ENCODE measurements around the gene KRT9.
"Not testable (repeated sequence)": the region's sequence is repeated elsewhere in the genome, so short reads cannot be mapped to it uniquely, and the experiment has no call there.

The KRT9 gene

DNA sequence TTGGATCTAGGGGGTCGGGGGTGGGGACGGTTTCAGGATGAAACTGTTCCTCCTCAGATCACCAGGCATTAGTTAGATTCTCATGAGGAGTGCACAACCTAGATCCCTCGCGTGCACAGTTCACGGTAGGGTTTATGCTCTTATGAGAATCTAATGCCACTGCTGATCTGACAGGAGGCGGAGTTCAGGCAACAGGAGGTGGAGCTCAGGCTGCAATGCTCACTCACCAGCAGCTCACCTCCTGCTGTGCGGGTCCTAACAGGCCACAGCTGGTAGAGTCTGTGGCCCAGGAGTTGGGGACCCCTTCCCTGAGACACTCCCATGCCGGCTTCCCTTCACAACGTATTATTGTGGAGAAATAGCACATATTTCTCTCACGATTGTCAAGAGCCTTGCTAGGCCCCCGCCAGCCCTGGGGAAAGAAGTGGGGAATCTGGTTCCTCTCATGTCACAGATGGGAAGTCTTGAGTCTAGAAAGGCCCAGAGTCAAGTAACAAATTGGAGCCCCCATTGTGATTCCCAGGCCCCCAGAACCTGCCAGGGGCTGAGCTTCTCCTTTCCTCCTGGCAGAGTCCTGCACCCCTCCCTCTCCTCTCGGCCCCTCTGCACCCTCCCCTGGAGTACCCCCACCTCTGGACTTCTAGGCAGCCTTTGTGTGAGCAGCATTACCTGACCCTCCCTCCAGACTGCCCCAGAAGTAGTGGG lies 20.9 kb upstream of the KRT9 start:
- Mint-ChIP-seq H3K27ac (ENCODE audit: low read depth) (no peak overlapping the region), H3K9me3 (no peaks in the 10 kb centered on the region), H3K27me3 (peaks cover 42% of the 10 kb centered on the region), H3K36me3 (ENCODE audit: insufficient read depth) (no peaks in the 10 kb centered on the region), H3K4me1 (no peaks in the 10 kb centered on the region), H3K4me3 (no peak overlapping the region)
- DNase-seq (ENCODE audit: low spot score in 2 of 2) (no peak), ATAC-seq (replicated peaks; ENCODE audit: extremely low read depth, poor library complexity, severe bottlenecking) (no peak)

DNA sequence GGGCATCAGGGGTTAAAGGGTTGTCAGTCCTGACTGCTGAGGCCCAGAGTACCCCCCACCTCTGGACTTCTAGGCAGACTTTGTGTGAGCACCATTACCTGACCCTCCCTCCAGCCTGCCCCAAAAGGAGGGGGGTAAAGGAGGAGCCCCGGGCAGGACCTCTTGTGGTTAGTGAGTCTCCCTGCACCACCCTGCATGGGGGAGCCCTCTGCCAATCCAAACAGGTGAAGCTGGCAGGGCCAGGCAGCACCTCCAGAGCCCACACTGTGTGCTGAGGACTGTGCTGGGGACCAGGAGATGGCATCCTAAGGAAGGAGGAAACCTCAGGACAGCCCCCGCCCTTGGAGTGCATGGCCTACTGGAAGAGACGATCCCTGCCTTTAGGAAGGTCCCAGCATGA lies 17.4 kb upstream of the KRT9 start:
- Mint-ChIP-seq H3K36me3 (ENCODE audit: insufficient read depth) (no peaks in the 10 kb centered on the region), H3K9me3 (no peaks in the 10 kb centered on the region), H3K4me1 (no peaks in the 10 kb centered on the region), H3K4me3 (no peak overlapping the region), H3K27me3 (peaks cover 64% of the 10 kb centered on the region), H3K27ac (ENCODE audit: low read depth) (no peak overlapping the region)
- no peak for DNase-seq (ENCODE audit: low spot score in 2 of 2)
- ATAC-seq (replicated peaks; ENCODE audit: extremely low read depth, poor library complexity, severe bottlenecking), result no peak

DNA sequence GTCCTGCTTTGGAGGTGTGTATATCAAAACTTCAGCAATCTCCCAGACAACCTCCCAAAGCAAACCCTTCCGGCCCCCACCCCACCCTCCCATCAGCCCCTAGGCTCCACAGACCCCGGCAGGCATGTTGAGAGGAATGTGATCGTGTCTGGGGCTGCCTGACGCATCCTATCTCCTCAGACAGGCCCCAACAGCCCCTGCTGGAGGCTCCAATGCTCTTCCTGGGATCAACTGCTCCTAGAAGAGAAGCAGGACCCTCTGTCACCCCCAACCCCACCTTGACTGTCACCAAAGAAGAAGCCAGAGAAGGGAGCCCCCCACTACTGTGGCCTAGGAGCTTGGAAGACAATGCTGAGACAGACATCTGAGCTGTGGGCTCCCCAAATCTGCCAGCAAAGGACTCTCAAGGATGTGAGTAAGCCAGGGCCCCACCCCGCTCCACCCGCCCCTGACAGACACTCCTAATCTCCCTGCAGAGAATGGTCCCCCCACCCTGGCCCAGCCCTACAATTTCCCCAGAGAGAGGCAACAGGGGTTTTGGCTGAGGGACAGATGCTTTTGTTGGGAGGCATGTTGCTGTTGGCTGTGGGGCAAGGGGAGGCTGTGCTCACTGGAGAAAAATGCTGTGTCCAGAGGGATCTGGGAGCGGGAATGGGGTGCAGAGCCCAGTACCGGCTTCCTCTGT lies 16.4 kb upstream of the KRT9 start:
- Mint-ChIP-seq H3K27ac (ENCODE audit: low read depth) (no peak overlapping the region), H3K4me3 (no peak overlapping the region), H3K4me1 (no peaks in the 10 kb centered on the region), H3K27me3 (peaks cover 75% of the 10 kb centered on the region), H3K9me3 (no peaks in the 10 kb centered on the region), H3K36me3 (ENCODE audit: insufficient read depth) (no peaks in the 10 kb centered on the region)
- ATAC-seq (replicated peaks; ENCODE audit: extremely low read depth, poor library complexity, severe bottlenecking) (no peak), DNase-seq (ENCODE audit: low spot score in 2 of 2) (no peak)

GRCh38 chr17:41586863-41587495 lies 15.1 kb upstream of the KRT9 start, which contains the start of gene KRT14:
Gene KRT14, minus strand, starts transcription at chr17:41586895. Its CDS starts 61 bp downstream, at chr17:41586834.
- no peaks in the 10 kb centered on the region for H3K9me3 Mint-ChIP-seq
- H3K4me3 Mint-ChIP-seq, result no peak within 1 kb of the TSS
- no peak for DNase-seq (ENCODE audit: low spot score in 2 of 2)
- H3K27me3 Mint-ChIP-seq, result peaks cover 85% of the 10 kb centered on the region
- no peaks in the 10 kb centered on the region for H3K4me1 Mint-ChIP-seq
- no peak within 1 kb of the TSS for H3K27ac Mint-ChIP-seq (ENCODE audit: low read depth)
- H3K36me3 Mint-ChIP-seq (ENCODE audit: insufficient read depth), result no peaks in the 10 kb centered on the region
- ATAC-seq (replicated peaks; ENCODE audit: extremely low read depth, poor library complexity, severe bottlenecking), result no peak

- Mint-ChIP-seq H3K4me3 (no peak overlapping the region), H3K27ac (ENCODE audit: low read depth) (no peak overlapping the region), H3K27me3 (peaks cover 92% of the 10 kb centered on the region), H3K36me3 (ENCODE audit: insufficient read depth) (no peaks in the 10 kb centered on the region), H3K4me1 (no peaks in the 10 kb centered on the region), H3K9me3 (no peaks in the 10 kb centered on the region)
- DNase-seq (ENCODE audit: low spot score in 2 of 2) (no peak), ATAC-seq (replicated peaks; ENCODE audit: extremely low read depth, poor library complexity, severe bottlenecking) (no peak)
Observed at GRCh38 chr17:41585301-41586056, 13.6 kb upstream of the KRT9 start.

DNA sequence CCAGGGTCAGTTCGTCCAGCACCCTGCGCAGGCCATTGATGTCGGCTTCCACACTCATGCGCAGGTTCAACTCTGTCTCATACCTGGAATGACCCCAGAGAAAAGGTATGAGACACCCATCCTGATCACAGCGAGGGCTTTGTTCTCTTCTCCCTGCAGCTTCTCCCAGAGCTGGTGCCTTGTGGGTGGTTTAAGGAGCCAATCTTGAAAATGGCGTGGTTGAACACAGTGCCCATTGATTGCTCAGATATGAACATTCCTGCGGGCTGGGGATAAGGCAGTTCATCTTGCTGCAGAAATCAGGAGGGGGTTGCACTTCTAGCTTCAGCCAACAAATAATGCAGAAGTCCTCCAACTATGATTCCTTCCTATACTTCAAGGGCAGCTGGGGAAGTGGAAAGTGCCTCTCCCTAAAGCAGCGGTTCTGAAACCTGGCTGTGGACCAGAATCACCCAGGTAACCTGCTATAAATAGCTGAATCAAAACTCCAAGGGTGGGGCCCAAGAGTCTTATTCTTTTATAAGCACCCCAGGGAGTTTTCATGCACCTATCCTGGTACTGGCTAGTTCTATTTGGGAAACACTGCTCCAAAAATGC lies 12.6 kb upstream of the KRT9 start:
- H3K4me1 Mint-ChIP-seq; H3K36me3 Mint-ChIP-seq (ENCODE audit: insufficient read depth); H3K9me3 Mint-ChIP-seq; ATAC-seq (replicated peaks; ENCODE audit: extremely low read depth, poor library complexity, severe bottlenecking); DNase-seq (ENCODE audit: low spot score in 2 of 2); H3K4me3 Mint-ChIP-seq: not testable (repeated sequence)
- Mint-ChIP-seq H3K27me3 (peaks cover 94% of the 10 kb centered on the region), H3K27ac (ENCODE audit: low read depth) (peak overlapping the region; percentile 45)

GRCh38 chr17:41583137-41584127 lies 11.6 kb upstream of the KRT9 start:
- Mint-ChIP-seq H3K9me3 (no peaks in the 10 kb centered on the region), H3K27ac (ENCODE audit: low read depth) (peak overlapping the region; percentile 45), H3K4me1 (no peaks in the 10 kb centered on the region), H3K4me3 (no peak overlapping the region), H3K36me3 (ENCODE audit: insufficient read depth) (no peaks in the 10 kb centered on the region), H3K27me3 (peaks cover 92% of the 10 kb centered on the region)
- no peak for DNase-seq (ENCODE audit: low spot score in 2 of 2)
- ATAC-seq (replicated peaks; ENCODE audit: extremely low read depth, poor library complexity, severe bottlenecking), result no peak

- not testable (repeated sequence) for H3K4me3 Mint-ChIP-seq; H3K9me3 Mint-ChIP-seq; H3K4me1 Mint-ChIP-seq; DNase-seq (ENCODE audit: low spot score in 2 of 2); H3K27ac Mint-ChIP-seq (ENCODE audit: low read depth); ATAC-seq (replicated peaks; ENCODE audit: extremely low read depth, poor library complexity, severe bottlenecking); H3K36me3 Mint-ChIP-seq (ENCODE audit: insufficient read depth)
- H3K27me3 Mint-ChIP-seq, result peaks cover 94% of the 10 kb centered on the region
Observed at GRCh38 chr17:41582061-41582968, 10.5 kb upstream of the KRT9 start.

- no peak overlapping the region for H3K4me3 Mint-ChIP-seq
- no peaks in the 10 kb centered on the region for H3K36me3 Mint-ChIP-seq (ENCODE audit: insufficient read depth)
- H3K27ac Mint-ChIP-seq (ENCODE audit: low read depth), result no peak overlapping the region
- no peaks in the 10 kb centered on the region for H3K9me3 Mint-ChIP-seq
- DNase-seq (ENCODE audit: low spot score in 2 of 2) (no peak), ATAC-seq (replicated peaks; ENCODE audit: extremely low read depth, poor library complexity, severe bottlenecking) (no peak)
- peaks cover 94% of the 10 kb centered on the region for H3K27me3 Mint-ChIP-seq
- no peaks in the 10 kb centered on the region for H3K4me1 Mint-ChIP-seq
Observed at GRCh38 chr17:41581366-41582060, 9.7 kb upstream of the KRT9 start.

- no peaks in the 10 kb centered on the region for H3K36me3 Mint-ChIP-seq (ENCODE audit: insufficient read depth)
- H3K9me3 Mint-ChIP-seq, result no peaks in the 10 kb centered on the region
- ATAC-seq (replicated peaks; ENCODE audit: extremely low read depth, poor library complexity, severe bottlenecking) (no peak), DNase-seq (ENCODE audit: low spot score in 2 of 2) (no peak)
- H3K4me3 Mint-ChIP-seq, result no peak overlapping the region
- no peaks in the 10 kb centered on the region for H3K4me1 Mint-ChIP-seq
- no peak overlapping the region for H3K27ac Mint-ChIP-seq (ENCODE audit: low read depth)
- H3K27me3 Mint-ChIP-seq, result peaks cover 94% of the 10 kb centered on the region
Observed at GRCh38 chr17:41580687-41581365, 9.0 kb upstream of the KRT9 start.
